Subcutaneous abdominal adipose tissue (tissue), 5 donors: Measurements from ENCODE around the gene PPM1J.
A peak's percentile ranks its signal among the peaks of the same experiment; 100 is the strongest.

Experiments
- H3K27ac ChIP-seq: one replicate; pipeline ENCODE4 v1.7.0; 2013; ENCODE audit warnings: low read depth, mild to moderate bottlenecking, inconsistent platforms, low read length, moderate library complexity
- H3K27me3 ChIP-seq, 5 donors: one replicate each; pipeline ENCODE4 v1.7.0; 2013; ENCODE audit warnings: low read length in 5 of 5, inconsistent platforms in 1 of 5; ENCODE audit not compliant: control insufficient read depth in 5 of 5, insufficient read depth in 4 of 5
- H3K36me3 ChIP-seq, 5 donors: one replicate each; pipeline ENCODE4 v1.7.0; 2013; ENCODE audit warnings: low read length in 5 of 5; ENCODE audit not compliant: control insufficient read depth in 5 of 5, insufficient read depth in 5 of 5
- H3K4me1 ChIP-seq, 5 donors: one replicate each; pipeline ENCODE4 v1.7.0; 2013; ENCODE audit warnings: low read length in 5 of 5, mild to moderate bottlenecking in 3 of 5, moderate library complexity in 1 of 5; ENCODE audit not compliant: control insufficient read depth in 5 of 5, insufficient read depth in 5 of 5
- H3K4me3 ChIP-seq, 5 donors: one replicate each; pipeline ENCODE4 v1.7.0; 2013; ENCODE audit warnings: low read length in 5 of 5, low read depth in 1 of 5
- H3K9ac ChIP-seq, 5 donors: one replicate each; pipeline ENCODE4 v1.7.0; 2013; ENCODE audit warnings: low read length in 5 of 5, mild to moderate bottlenecking in 4 of 5, moderate library complexity in 3 of 5
- H3K9me3 ChIP-seq, 5 donors: one replicate each; pipeline ENCODE4 v1.7.0; 2013; ENCODE audit warnings: low read length in 5 of 5; ENCODE audit not compliant: control insufficient read depth in 5 of 5
- donor health status: healthy.
- donor health status: healthy.
- donor health status: healthy.
- donor health status: healthy.
- donor health status: healthy.

The PPM1J gene

DNA sequence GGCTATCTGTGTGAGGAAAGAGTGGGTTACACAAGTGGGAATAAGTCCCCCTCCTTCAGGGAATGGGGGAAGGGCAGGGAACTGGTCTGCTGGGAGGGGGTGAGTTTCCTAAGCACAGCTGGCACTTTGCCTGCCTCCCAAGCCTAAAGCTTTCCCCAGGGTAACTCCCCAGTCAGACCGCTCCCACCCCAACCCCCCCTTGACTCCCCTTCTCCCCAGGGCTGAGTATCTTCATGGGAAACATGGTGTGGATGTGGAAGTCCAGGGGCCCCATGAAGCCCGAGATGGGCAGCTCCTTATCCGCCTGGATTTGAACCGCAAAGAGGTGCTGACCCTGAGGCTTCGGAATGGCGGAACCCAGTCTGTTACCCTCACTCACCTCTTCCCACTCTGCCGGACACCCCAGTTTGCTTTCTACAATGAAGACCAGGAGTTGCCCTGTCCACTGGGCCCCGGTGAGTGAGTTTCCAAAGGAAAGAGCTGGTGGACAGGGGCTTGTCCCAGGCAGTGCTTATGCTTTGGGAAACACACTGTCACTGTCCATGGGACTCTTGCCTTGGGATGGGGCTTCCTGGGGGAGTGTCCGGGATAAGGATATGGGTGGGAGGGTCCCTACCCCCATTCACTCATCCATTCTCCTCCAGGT lies 25.8 kb downstream of the PPM1J start:
- Histone ChIP-seq H3K4me1 (peaks cover 0 to 4% (median 0%) of the 10 kb centered on the region in 5 donors), H3K27me3 (no peaks in the 10 kb centered on the region), H3K9ac (no peak overlapping the region), H3K9me3 (no peaks in the 10 kb centered on the region), H3K27ac (no peak overlapping the region), H3K36me3 (peaks cover 0 to 61% (median 38%) of the 10 kb centered on the region in 5 donors), H3K4me3 (no peak overlapping the region)

DNA sequence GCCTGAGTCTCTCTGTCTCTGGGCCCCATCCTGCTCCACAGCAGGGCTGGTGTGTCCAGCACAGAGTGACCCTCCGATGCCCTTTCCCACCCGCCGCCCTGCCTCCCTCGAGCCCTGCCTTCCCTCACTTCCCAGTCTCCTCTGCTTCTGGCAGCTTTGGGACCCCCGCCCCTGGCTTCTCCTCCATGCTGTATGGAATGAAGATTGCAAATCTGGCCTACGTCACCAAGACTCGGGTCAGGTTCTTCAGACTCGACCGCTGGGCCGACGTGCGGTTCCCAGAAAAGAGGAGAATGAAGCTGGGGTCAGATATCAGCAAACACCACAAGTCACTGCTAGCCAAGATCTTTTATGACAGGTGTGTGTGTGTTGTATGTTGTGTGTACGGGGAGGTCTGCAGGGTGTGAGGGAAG lies 26.3 kb downstream of the PPM1J start:
- H3K36me3 ChIP-seq, result peaks cover 0 to 56% (median 33%) of the 10 kb centered on the region in 5 donors
- peak overlapping the region in 1 of 5 donors; percentile 39 for H3K9ac ChIP-seq
- H3K27me3 ChIP-seq, result no peaks in the 10 kb centered on the region
- no peak overlapping the region for H3K4me3 ChIP-seq
- peaks cover 0 to 4% (median 0%) of the 10 kb centered on the region in 5 donors for H3K4me1 ChIP-seq
- H3K27ac ChIP-seq, result no peak overlapping the region
- H3K9me3 ChIP-seq, result no peaks in the 10 kb centered on the region

DNA sequence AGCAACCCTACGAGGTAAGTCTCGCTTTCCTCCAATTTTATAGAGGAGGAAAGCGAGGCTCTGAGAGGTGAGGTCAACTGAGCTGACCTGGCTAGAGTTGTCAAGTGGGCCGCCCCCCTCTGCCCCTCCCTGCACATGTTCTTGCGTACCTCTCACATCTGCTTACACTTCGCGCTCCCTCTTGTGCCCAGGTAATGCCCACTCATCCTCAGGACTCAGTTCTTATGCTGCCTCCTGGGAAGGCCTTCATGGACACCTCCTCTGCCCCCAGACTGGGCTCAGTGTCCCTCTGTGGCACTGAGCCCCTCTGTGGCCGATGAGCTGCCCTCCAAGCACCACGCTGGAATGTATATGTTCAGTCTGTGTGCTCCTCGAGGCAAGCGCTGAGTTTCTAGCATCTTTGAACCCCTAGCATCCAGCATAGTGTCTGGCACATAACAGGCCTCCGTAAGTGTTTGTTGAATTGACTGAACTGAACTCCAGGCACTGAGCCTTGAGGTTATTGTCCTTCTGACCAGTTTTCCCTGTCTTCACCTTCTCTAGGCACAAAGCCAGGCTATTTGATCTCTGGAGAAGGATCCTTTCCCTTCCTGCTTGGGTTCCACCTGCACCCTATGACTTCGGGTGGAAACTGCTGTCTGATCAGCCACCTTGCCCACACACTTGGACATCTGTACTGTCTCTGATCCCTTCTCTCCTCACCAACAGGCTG lies 27.2 kb downstream of the PPM1J start:
- Histone ChIP-seq H3K9ac (no peak overlapping the region), H3K4me1 (peaks cover 0 to 4% (median 0%) of the 10 kb centered on the region in 5 donors), H3K4me3 (no peak overlapping the region), H3K27me3 (no peaks in the 10 kb centered on the region), H3K9me3 (no peaks in the 10 kb centered on the region), H3K36me3 (peaks cover 0 to 48% (median 27%) of the 10 kb centered on the region in 5 donors), H3K27ac (no peak overlapping the region)

DNA sequence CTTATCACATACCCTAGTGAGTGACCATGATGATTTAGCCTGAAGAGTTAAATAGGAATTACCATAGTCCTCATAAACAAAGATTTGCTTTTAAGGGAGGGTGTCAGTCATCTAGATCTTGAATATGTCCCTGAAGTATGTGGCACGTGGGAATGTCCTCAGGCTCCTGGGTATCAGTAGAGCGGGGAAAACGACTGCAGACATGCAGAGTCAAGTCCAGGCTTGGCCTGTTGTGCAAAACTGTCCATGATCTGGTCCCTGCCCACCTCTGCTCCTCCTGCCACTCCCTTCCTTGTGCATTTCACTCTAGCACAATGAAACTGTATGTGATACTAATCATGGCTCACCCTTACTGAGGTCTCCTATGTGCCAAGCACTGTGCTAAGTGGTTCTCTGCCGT lies 27.8 kb downstream of the PPM1J start:
- Histone ChIP-seq H3K36me3 (peaks cover 0 to 42% (median 22%) of the 10 kb centered on the region in 5 donors), H3K27ac (no peak overlapping the region), H3K27me3 (no peaks in the 10 kb centered on the region), H3K4me3 (no peak overlapping the region), H3K9ac (no peak overlapping the region), H3K9me3 (no peaks in the 10 kb centered on the region), H3K4me1 (peaks cover 0 to 4% (median 0%) of the 10 kb centered on the region in 5 donors)

DNA sequence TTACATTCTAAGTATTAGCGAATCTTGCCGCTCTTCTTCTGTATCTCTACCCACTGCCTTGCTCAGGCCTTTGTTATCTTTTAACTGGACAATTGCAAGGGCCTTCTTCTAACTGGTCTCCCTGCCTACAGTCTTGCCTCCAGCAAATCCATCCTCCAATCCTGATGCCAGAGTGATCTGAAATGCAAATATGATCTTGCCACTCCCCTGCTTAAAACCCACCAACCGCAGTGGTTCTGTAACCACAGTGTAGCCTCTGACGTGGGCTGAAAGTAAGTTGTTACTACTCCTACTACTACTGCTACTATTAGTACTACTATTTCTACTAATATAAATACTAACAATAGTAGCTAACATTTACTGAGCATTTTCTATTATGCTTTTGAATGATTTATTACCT lies 28.3 kb downstream of the PPM1J start:
- Histone ChIP-seq H3K4me1 (peaks cover 0 to 4% (median 0%) of the 10 kb centered on the region in 5 donors), H3K4me3 (no peak overlapping the region), H3K27me3 (no peaks in the 10 kb centered on the region), H3K9me3 (no peaks in the 10 kb centered on the region), H3K9ac (no peak overlapping the region), H3K36me3 (peaks cover 0 to 37% (median 17%) of the 10 kb centered on the region in 5 donors), H3K27ac (no peak overlapping the region)

DNA sequence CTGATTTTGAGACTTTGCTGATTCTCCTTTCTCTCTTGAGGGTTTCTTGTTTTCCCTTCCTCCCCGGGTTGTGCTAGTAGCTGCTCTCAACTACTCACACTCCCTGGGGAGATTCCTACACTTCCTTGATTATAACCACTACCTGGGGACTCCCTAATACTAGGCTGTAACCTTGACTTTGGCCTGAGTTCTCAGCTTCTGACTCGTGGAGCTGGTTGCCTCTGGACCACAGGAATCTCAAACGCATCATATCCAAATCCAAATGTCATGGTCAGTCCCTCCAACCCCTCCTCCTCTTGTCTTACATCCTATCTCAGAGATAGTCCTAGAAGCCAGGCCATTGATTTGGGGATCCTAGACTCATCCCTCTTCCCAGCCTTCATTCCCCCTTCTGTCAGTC lies 28.7 kb downstream of the PPM1J start:
- Histone ChIP-seq H3K27me3 (no peaks in the 10 kb centered on the region), H3K4me1 (peaks cover 0 to 4% (median 0%) of the 10 kb centered on the region in 5 donors), H3K9me3 (no peaks in the 10 kb centered on the region), H3K9ac (no peak overlapping the region), H3K4me3 (no peak overlapping the region), H3K27ac (no peak overlapping the region), H3K36me3 (peaks cover 0 to 33% (median 12%) of the 10 kb centered on the region in 5 donors)

DNA sequence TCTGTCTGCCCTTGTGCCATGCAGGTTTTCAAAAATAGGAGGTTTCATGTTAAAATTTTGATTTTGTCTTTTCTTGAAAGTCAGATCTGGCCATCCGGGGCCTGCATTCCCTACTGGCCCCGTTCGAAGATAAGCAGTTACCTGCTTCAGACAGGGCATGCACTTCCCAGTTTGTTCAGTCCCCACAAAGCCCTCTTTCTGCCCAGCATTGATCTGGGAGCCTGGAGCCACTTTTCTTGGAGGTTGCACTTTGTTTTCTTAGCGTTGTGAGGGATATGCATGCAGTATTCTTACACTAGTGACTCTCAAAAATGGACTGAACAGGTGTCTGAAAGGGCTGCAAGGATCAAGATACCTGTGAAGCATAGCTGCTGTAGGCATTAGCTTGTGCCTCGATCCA lies 29.2 kb downstream of the PPM1J start:
- no peak overlapping the region for H3K27ac ChIP-seq
- H3K4me3 ChIP-seq, result no peak overlapping the region
- no peak overlapping the region for H3K9ac ChIP-seq
- no peaks in the 10 kb centered on the region for H3K9me3 ChIP-seq
- no peaks in the 10 kb centered on the region for H3K27me3 ChIP-seq
- peaks cover 0 to 29% (median 11%) of the 10 kb centered on the region in 5 donors for H3K36me3 ChIP-seq
- peaks cover 0 to 4% (median 0%) of the 10 kb centered on the region in 5 donors for H3K4me1 ChIP-seq

DNA sequence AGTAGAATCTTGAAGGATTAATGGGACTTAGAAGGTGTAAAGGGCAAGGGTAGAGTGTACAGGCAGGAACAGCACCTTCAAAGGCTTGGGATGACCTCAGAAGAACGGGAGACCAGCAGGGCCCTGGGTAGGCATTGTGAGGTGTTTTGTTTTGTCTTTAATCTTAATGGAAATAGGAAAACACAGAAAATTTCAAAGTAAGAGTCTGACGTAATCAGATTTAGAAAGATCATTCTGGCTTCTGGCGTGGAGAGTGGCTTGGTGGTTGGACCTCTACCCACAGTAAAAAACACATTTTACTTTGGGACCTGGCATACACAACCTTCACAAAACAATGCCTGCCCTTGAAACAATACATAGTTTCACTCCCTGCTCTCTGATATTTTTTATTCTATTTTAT lies 36.5 kb downstream of the PPM1J start:
- Histone ChIP-seq H3K9me3 (no peaks in the 10 kb centered on the region), H3K4me1 (peaks cover 0 to 25% (median 18%) of the 10 kb centered on the region in 5 donors), H3K27ac (no peak overlapping the region)

DNA sequence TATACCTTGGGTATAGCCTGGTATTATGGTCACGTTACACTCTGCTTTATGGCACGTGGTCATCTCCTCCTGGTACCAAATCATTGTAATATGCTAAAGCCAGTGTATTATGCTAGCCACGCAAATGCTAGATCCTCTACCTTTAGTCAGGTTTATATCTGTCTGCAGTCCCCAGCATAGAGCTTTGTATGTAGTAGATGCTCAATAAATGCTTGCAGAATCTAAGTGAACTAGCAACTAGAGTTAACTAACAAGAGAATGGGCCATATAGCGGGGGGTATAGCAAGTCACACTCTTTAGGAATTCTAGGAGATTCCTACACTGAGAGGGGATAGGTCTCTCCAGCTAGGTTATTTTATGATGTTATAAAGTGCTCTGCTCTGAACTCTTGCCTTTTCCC lies 37.6 kb downstream of the PPM1J start:
- Histone ChIP-seq H3K9me3 (no peaks in the 10 kb centered on the region), H3K27me3 (no peaks in the 10 kb centered on the region), H3K36me3 (no peaks in the 10 kb centered on the region), H3K27ac (no peak overlapping the region), H3K4me3 (no peak overlapping the region), H3K4me1 (peaks cover 0 to 29% (median 22%) of the 10 kb centered on the region in 5 donors), H3K9ac (no peak overlapping the region)

More for the DNA sequence above, 36.5 kb downstream of the PPM1J start:
- Histone ChIP-seq H3K36me3 (no peaks in the 10 kb centered on the region), H3K27me3 (no peaks in the 10 kb centered on the region), H3K4me3 (no peak overlapping the region), H3K9ac (no peak overlapping the region)

DNA sequence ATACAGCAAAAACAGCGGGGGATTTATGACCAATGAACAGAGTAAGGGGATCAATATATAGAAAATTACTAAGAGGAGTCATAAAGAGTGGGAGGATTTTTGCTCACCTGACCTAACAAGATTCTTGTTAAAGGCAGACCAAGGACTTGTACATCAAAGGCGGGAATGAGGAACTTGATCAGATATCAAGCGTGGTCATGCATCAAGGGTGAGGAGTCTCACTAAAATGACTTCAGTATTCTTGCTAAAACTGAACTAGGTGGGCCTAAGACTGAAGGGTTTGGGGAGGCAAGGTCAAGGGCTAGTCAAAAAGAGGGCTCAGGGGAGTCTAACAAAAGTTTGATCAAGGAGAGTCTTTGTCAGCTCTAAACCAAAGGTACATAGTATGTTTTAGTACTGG lies 38.6 kb downstream of the PPM1J start:
- Histone ChIP-seq H3K27me3 (no peaks in the 10 kb centered on the region), H3K9me3 (no peaks in the 10 kb centered on the region), H3K4me1 (peaks cover 0 to 29% (median 22%) of the 10 kb centered on the region in 5 donors), H3K4me3 (no peak overlapping the region), H3K27ac (no peak overlapping the region), H3K36me3 (peaks cover 3 to 5% (median 4%) of the 10 kb centered on the region in 5 donors), H3K9ac (no peak overlapping the region)
